SH-SY5Y (cell line): ENCODE data around the gene PROSER3.

Source experiments
- GATA2 ChIP-seq: IDR thresholded peaks from 2 replicates; pipeline ENCODE4 v1.6.1; 2011; ENCODE audit warnings: mild to moderate bottlenecking, low read depth, low read length
- GATA3 ChIP-seq: IDR thresholded peaks from 2 replicates; pipeline ENCODE4 v1.6.1; 2011; ENCODE audit warnings: low read depth, mild to moderate bottlenecking, low read length, moderate library complexity

GRCh38 chr19:35757231-35757748, 686 bp upstream of the PROSER3 start:
- no peak for TF ChIP-seq GATA2
- TF ChIP-seq GATA3: no peak
